ENCODE measurements around the gene NXPH2.

The NXPH2 gene

DNA sequence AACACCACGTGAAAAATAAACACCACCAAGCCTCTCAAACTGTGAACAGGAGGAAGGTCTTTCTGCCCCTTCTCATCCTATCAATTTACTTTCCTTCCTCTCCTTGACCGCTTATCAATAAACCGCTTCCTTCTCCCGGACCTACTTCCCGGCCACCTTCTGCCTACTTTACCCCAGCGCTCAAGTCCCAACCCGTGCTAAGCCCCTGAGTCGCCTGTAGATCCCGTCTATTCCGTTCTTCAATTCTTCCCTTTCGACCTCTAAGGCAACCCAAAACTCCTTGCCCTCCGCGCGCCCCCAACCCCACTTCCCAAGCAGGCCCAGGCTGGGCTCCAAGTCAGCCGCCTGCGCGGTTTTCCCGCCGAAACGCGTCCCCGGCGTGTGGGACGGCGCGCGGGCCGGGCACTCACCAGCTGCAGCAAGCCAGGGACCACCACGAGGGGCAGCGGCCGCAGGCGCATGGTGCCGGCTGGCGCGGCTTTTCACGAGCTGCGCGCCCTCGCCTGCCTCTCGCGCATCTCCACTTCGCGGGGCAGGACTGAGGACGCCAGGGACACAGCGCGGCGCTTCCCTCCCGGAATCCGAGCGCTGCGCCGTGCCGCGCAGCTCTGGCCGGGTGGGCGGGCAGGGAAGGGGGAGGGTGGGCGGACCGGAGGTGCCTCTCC, at the start of gene NXPH2:
Gene NXPH2, minus strand, starts transcription at position 610 of the 665 bp plus-strand sequence. Its CDS starts 149 bp downstream, at position 461.
- peak within 1 kb of the TSS; percentile 57 to 61 for H3K4me3 ChIP-seq (ENCODE audit: low read length in 2 of 2)
- H3K27me3 ChIP-seq (ENCODE audit: control insufficient read depth in 1 of 2, insufficient read depth in 2 of 2, low read length in 2 of 2), result peaks cover 30 to 38% of the 10 kb centered on the region in 2 donors
- H3K4me1 ChIP-seq (ENCODE audit: control insufficient read depth, insufficient read depth, low read length), result peaks cover 6% of the 10 kb centered on the region

DNA sequence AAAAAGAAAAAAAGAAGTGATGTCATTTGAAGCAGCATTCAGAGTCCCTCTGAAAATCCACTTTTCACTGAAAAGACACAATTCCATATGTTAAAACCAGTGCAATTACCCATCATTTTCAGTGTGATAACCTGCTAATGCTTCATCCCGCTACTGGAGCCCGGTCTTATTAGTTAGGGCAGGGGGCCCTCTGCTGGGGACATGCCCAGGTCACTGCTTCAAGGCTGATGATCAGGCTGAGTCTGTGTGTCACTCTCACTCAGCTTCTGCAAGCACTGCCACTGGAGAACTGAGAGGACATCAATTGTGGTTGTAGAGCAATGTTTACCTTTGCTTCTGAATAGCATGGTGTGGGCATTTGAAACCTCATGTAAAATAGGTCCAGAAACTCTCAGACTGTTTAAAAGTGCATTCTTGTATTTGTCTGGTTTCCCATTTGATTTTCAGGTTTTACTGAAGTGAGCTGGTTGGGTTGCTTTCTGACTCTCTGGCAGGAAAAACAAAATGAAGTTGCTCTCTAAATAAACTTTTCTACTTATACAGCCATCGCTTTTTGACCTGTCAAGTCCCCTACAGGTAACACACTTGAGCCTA, 49.2 kb upstream of the NXPH2 start:
- no peaks in the 10 kb centered on the region for H3K4me1 ChIP-seq (ENCODE audit: control insufficient read depth, insufficient read depth, low read length)
- H3K36me3 ChIP-seq (ENCODE audit: control insufficient read depth in 2 of 2, insufficient read depth in 2 of 2, low read length in 2 of 2), result no peaks in the 10 kb centered on the region
- no peak overlapping the region for H3K9ac ChIP-seq (ENCODE audit: low read length in 2 of 2)
- no peak overlapping the region for H3K27ac ChIP-seq (ENCODE audit: low read length)
- H3K4me3 ChIP-seq (ENCODE audit: low read length in 2 of 2), result no peak overlapping the region
- no peaks in the 10 kb centered on the region for H3K9me3 ChIP-seq (ENCODE audit: control insufficient read depth in 2 of 2, low read length in 2 of 2)
- no peaks in the 10 kb centered on the region for H3K27me3 ChIP-seq (ENCODE audit: control insufficient read depth in 1 of 2, insufficient read depth in 2 of 2, low read length in 2 of 2)

More for the DNA sequence above, at the start of gene NXPH2:
- H3K27ac ChIP-seq (ENCODE audit: low read length), result no peak within 1 kb of the TSS
- H3K9ac ChIP-seq (ENCODE audit: low read length in 2 of 2), result no peak within 1 kb of the TSS
- H3K9me3 ChIP-seq (ENCODE audit: control insufficient read depth in 2 of 2, low read length in 2 of 2), result no peaks in the 10 kb centered on the region
- no peaks in the 10 kb centered on the region for H3K36me3 ChIP-seq (ENCODE audit: control insufficient read depth in 2 of 2, insufficient read depth in 2 of 2, low read length in 2 of 2)

DNA sequence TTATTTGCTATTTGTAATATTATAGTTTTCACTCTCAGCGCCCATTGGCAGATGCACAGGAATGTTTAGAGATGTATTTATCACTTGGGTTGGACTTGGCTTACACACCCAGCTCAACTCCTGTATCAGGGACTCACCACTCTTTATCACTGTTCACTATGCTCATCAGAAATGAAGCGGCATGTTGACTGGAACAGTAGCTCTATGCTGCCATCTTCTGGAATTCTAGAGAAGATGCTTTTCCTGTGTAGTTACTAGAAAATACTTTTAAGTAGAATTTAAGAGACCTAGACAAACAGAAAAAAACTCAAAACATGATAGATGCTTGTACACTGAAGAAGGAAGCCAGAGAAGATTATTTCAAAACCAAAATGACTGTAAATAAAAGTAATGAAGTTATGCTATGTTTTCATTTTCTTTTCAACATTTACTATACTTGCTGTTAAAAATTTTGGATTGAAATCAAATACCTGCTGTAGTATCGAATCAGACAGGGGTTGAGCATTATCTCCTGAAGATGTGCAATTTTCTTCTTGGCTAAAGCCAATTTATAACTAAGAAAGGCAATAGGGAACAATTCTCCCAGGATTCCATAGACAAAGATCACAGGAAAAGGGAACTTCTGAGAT, 47.4 kb upstream of the NXPH2 start:
- no peaks in the 10 kb centered on the region for H3K4me1 ChIP-seq (ENCODE audit: control insufficient read depth, insufficient read depth, low read length)
- H3K27ac ChIP-seq (ENCODE audit: low read length), result no peak overlapping the region
- no peaks in the 10 kb centered on the region for H3K36me3 ChIP-seq (ENCODE audit: control insufficient read depth in 2 of 2, insufficient read depth in 2 of 2, low read length in 2 of 2)
- H3K9ac ChIP-seq (ENCODE audit: low read length in 2 of 2), result no peak overlapping the region
- H3K9me3 ChIP-seq (ENCODE audit: control insufficient read depth in 2 of 2, low read length in 2 of 2), result no peaks in the 10 kb centered on the region
- no peak overlapping the region for H3K4me3 ChIP-seq (ENCODE audit: low read length in 2 of 2)
- H3K27me3 ChIP-seq (ENCODE audit: control insufficient read depth in 1 of 2, insufficient read depth in 2 of 2, low read length in 2 of 2), result no peaks in the 10 kb centered on the region

DNA sequence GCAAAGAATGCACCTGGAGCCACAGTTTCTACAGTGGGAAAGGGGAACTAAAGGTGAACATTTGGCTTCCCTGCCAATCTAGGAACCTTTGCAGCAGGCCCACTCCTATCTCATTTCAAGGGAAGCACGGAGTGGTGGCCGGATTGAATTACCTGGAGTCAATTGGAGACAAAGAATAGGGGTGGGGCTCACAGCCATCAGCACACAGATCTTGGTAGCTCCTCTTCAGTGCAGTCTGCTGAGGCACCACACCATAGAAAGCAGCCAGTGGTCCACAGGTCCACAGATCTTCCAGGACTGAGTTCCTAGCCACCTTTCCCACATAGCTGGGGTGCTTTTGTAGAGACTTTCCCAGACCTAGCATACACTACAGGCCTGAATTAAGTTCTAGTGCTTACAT, 43.5 kb upstream of the NXPH2 start:
- no peak overlapping the region for H3K4me3 ChIP-seq (ENCODE audit: low read length in 2 of 2)
- H3K4me1 ChIP-seq (ENCODE audit: control insufficient read depth, insufficient read depth, low read length), result no peaks in the 10 kb centered on the region
- H3K36me3 ChIP-seq (ENCODE audit: control insufficient read depth in 2 of 2, insufficient read depth in 2 of 2, low read length in 2 of 2), result no peaks in the 10 kb centered on the region
- no peaks in the 10 kb centered on the region for H3K9me3 ChIP-seq (ENCODE audit: control insufficient read depth in 2 of 2, low read length in 2 of 2)
- H3K27me3 ChIP-seq (ENCODE audit: control insufficient read depth in 1 of 2, insufficient read depth in 2 of 2, low read length in 2 of 2), result no peaks in the 10 kb centered on the region
- H3K9ac ChIP-seq (ENCODE audit: low read length in 2 of 2), result no peak overlapping the region
- H3K27ac ChIP-seq (ENCODE audit: low read length), result no peak overlapping the region

DNA sequence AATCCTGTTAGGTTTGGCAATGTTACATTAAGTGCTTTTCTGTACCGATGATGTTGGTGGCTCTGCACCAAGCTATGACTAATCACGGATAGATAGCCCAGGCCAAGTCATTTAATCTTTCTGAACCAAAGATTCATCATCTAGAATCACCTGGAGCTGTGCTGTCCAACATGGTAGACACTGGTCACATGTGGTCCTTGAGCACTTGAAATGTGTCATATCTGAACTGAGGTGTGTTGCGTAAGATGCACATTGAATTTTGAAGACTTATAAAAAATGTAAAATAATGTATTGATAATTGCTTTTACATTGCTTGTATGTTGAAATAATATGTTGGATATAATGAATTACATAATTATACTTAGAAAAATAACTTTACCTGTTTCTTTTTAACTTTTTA, 39.8 kb upstream of the NXPH2 start:
- H3K4me1 ChIP-seq (ENCODE audit: control insufficient read depth, insufficient read depth, low read length), result no peaks in the 10 kb centered on the region
- H3K9me3 ChIP-seq (ENCODE audit: control insufficient read depth in 2 of 2, low read length in 2 of 2), result no peaks in the 10 kb centered on the region
- H3K36me3 ChIP-seq (ENCODE audit: control insufficient read depth in 2 of 2, insufficient read depth in 2 of 2, low read length in 2 of 2), result no peaks in the 10 kb centered on the region
- no peak overlapping the region for H3K9ac ChIP-seq (ENCODE audit: low read length in 2 of 2)
- no peaks in the 10 kb centered on the region for H3K27me3 ChIP-seq (ENCODE audit: control insufficient read depth in 1 of 2, insufficient read depth in 2 of 2, low read length in 2 of 2)
- H3K4me3 ChIP-seq (ENCODE audit: low read length in 2 of 2), result no peak overlapping the region
- no peak overlapping the region for H3K27ac ChIP-seq (ENCODE audit: low read length)

DNA sequence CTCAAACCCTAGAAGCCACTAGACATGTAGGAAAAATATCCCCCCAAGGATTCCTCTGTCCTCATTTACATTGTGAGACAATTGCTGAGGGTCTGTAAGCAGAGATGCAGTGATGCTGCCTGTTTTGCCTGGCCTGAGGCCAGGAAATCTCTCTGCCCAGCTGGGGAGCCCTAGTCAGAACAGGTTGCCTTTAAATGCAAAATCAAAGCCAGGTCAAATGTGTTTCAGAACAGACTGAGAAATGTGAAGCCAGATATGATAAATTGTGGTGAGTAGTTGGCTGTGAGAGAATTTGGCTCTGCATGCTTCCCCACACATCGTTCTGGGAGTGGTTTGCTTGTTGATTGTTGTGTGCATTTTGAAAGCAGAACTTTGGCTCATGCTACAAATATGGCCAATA, 38.4 kb upstream of the NXPH2 start:
- H3K9me3 ChIP-seq (ENCODE audit: control insufficient read depth in 2 of 2, low read length in 2 of 2), result no peaks in the 10 kb centered on the region
- H3K4me3 ChIP-seq (ENCODE audit: low read length in 2 of 2), result no peak overlapping the region
- H3K27ac ChIP-seq (ENCODE audit: low read length), result no peak overlapping the region
- no peaks in the 10 kb centered on the region for H3K4me1 ChIP-seq (ENCODE audit: control insufficient read depth, insufficient read depth, low read length)
- no peak overlapping the region for H3K9ac ChIP-seq (ENCODE audit: low read length in 2 of 2)
- H3K36me3 ChIP-seq (ENCODE audit: control insufficient read depth in 2 of 2, insufficient read depth in 2 of 2, low read length in 2 of 2), result no peaks in the 10 kb centered on the region
- H3K27me3 ChIP-seq (ENCODE audit: control insufficient read depth in 1 of 2, insufficient read depth in 2 of 2, low read length in 2 of 2), result no peaks in the 10 kb centered on the region

DNA sequence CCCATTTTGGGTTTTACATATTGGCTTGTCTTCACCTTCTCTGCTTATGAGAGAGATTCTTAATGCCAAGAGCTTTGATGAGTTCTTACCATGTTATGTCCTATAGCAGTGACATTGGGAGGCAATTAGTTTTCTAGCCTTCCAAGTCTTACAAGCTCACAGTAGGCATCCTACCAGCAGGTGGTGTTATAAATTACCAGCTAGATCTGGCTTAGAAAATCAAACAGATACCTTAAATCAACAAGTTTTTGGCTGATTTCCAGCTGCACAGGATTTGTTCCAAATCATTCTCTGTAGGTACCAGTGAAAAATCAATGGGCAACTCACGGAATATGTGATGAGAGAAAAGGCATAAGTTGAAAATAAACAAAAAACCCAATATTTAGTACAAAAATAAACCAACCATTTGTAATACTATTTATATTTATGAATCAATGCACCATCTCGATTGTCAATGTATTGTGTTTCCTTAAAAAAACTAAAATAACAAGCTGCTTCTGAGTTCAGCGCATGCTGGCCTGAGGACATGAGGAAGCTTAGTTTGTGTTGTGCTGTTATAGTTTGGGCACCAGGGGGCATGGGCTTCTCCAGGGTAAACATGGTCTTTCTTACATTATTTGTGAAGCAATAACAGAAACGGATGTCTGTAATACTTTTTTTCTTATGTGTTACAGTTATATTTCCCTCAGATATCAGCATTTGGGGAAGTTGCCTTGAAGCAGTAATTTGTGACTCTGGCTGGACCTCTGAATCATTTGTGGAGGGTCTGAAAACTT, 34.1 kb upstream of the NXPH2 start:
- Histone ChIP-seq H3K4me1 (ENCODE audit: control insufficient read depth, insufficient read depth, low read length) (no peaks in the 10 kb centered on the region), H3K27ac (ENCODE audit: low read length) (no peak overlapping the region), H3K9me3 (ENCODE audit: control insufficient read depth in 2 of 2, low read length in 2 of 2) (no peaks in the 10 kb centered on the region), H3K36me3 (ENCODE audit: control insufficient read depth in 2 of 2, insufficient read depth in 2 of 2, low read length in 2 of 2) (no peaks in the 10 kb centered on the region), H3K27me3 (ENCODE audit: control insufficient read depth in 1 of 2, insufficient read depth in 2 of 2, low read length in 2 of 2) (no peaks in the 10 kb centered on the region), H3K9ac (ENCODE audit: low read length in 2 of 2) (no peak overlapping the region), H3K4me3 (ENCODE audit: low read length in 2 of 2) (no peak overlapping the region)

DNA sequence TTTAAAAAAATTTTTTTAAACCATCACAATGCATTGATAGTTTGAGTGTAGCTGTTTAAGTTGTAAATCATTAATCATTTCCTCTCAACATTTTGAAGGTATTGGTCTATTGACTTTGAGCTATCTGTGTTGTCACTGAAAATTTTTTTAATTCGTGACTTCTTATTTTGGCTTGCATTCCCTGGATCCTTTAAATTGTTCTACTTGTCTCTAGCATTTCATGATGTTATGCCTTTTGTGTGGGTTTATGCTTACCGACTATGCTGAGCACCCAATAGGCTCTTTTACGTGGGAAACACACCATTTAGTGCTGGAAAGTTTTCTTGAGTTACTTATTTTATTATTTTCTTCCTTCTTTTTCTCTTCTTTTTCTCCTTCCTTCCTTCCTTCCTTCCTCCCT, 31.2 kb upstream of the NXPH2 start:
- Histone ChIP-seq H3K36me3 (ENCODE audit: control insufficient read depth in 2 of 2, insufficient read depth in 2 of 2, low read length in 2 of 2) (no peaks in the 10 kb centered on the region), H3K9ac (ENCODE audit: low read length in 2 of 2) (no peak overlapping the region), H3K27me3 (ENCODE audit: control insufficient read depth in 1 of 2, insufficient read depth in 2 of 2, low read length in 2 of 2) (no peaks in the 10 kb centered on the region), H3K27ac (ENCODE audit: low read length) (no peak overlapping the region), H3K9me3 (ENCODE audit: control insufficient read depth in 2 of 2, low read length in 2 of 2) (no peaks in the 10 kb centered on the region), H3K4me3 (ENCODE audit: low read length in 2 of 2) (no peak overlapping the region), H3K4me1 (ENCODE audit: control insufficient read depth, insufficient read depth, low read length) (no peaks in the 10 kb centered on the region)

DNA sequence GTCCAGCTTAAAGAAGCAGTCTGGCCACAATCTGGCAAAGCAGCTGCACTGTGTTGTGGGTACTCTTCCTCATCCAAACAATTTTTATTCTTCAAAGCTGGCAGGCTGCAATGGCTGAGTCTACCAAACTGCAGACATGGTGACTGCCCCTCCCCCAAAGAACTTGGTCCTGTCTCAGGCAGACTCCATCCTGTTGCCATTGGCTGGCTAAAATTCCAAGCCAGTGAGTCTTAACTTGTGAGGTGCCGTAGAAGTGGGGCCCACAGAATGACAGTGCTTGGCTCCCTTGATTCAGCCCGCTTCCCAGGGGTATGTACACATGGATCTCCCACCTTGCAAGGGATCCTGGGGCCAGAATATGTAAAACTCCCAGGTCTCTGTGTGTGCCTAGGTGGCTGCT, 14.5 kb upstream of the NXPH2 start:
- H3K27me3 ChIP-seq (ENCODE audit: control insufficient read depth in 1 of 2, insufficient read depth in 2 of 2, low read length in 2 of 2), result peaks cover 5 to 11% of the 10 kb centered on the region in 2 donors
- no peak overlapping the region for H3K9ac ChIP-seq (ENCODE audit: low read length in 2 of 2)
- H3K27ac ChIP-seq (ENCODE audit: low read length), result no peak overlapping the region
- H3K36me3 ChIP-seq (ENCODE audit: control insufficient read depth in 2 of 2, insufficient read depth in 2 of 2, low read length in 2 of 2), result no peaks in the 10 kb centered on the region
- no peaks in the 10 kb centered on the region for H3K4me1 ChIP-seq (ENCODE audit: control insufficient read depth, insufficient read depth, low read length)
- H3K4me3 ChIP-seq (ENCODE audit: low read length in 2 of 2), result no peak overlapping the region
- H3K9me3 ChIP-seq (ENCODE audit: control insufficient read depth in 2 of 2, low read length in 2 of 2), result no peaks in the 10 kb centered on the region

DNA sequence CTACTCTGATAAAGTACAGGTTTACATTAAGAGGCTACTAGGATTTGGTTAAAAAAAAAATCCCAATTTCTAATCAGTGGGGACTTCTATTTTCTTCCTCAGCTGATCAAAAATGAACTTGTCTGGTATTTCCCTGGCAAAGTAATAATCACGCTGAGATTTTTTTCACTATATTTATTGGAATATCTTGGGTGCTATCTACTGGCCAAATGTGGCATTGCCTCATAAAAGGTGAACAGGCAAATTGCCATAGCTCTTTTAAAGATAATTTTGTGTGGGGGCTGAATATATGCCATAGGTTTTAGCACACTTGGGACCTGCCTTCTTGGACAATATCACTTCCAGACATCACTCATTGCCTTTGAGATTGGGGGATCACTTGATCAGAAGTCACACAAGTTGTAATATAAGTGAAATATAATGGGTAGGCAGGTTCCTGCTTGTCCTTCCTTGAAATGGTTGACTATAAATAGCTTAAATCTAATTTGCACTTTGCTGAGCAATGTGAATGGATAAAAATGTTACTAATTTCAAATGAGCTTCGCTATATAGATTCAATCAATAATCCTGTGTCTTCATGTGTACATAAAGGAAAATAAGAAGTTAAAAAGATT, 7.0 kb upstream of the NXPH2 start:
- H3K27ac ChIP-seq (ENCODE audit: low read length), result no peak overlapping the region
- H3K36me3 ChIP-seq (ENCODE audit: control insufficient read depth in 2 of 2, insufficient read depth in 2 of 2, low read length in 2 of 2), result no peaks in the 10 kb centered on the region

More for the DNA sequence above, 7.0 kb upstream of the NXPH2 start:
- Histone ChIP-seq H3K27me3 (ENCODE audit: control insufficient read depth in 1 of 2, insufficient read depth in 2 of 2, low read length in 2 of 2) (peaks cover 0 to 1% of the 10 kb centered on the region in 2 donors), H3K9ac (ENCODE audit: low read length in 2 of 2) (no peak overlapping the region), H3K9me3 (ENCODE audit: control insufficient read depth in 2 of 2, low read length in 2 of 2) (no peaks in the 10 kb centered on the region), H3K4me3 (ENCODE audit: low read length in 2 of 2) (no peak overlapping the region), H3K4me1 (ENCODE audit: control insufficient read depth, insufficient read depth, low read length) (no peaks in the 10 kb centered on the region)
